HepG2 (cell line): ENCODE results near the gene TMCO6. TPM values are rescaled to one million over a fixed set of nuclear protein-coding genes. Genes with fewer than 3 reads are reported as not detected.

Experiments used
- ELK4 ChIP-seq: sonication (generic); formaldehyde crosslinking; IDR thresholded peaks from 2 replicates; pipeline ENCODE4 v1.9.0; 2021; ENCODE audit warnings: missing genetic modification reagents, borderline replicate concordance
- EP300 ChIP-seq, 3 experiments: sonication (generic) in 1 of 3; formaldehyde crosslinking in 1 of 3; IDR thresholded peaks; 2 replicates each; pipeline versions ENCODE4 v1.5.1 to v1.6.1; 2011 to 2020; ENCODE audit warnings: low read depth in 2 of 3, low read length in 2 of 3, borderline replicate concordance in 1 of 3, improper control_type of control experiment in 1 of 3, mild to moderate bottlenecking in 1 of 3, missing genetic modification reagents in 1 of 3, moderate library complexity in 1 of 3
- FOXP4 ChIP-seq: sonication (generic); formaldehyde crosslinking; IDR thresholded peaks from 2 replicates; pipeline ENCODE4 v1.4.0; 2020; ENCODE audit warnings: missing genetic modification reagents
- GABPA ChIP-seq, 2 experiments: IDR thresholded peaks; 2 replicates each; pipeline ENCODE4 v1.6.1; 2011 to 2016; ENCODE audit warnings: low read depth in 2 of 2, low read length in 1 of 2, missing biosample characterization in 1 of 2, missing genetic modification characterization in 1 of 2
- GATAD2A ChIP-seq: IDR thresholded peaks from 2 replicates; pipeline ENCODE4 v1.6.1; 2016
- HNF4A ChIP-seq: sonication (generic); formaldehyde crosslinking; IDR thresholded peaks from 2 replicates; pipeline ENCODE4 v1.4.0; 2020; ENCODE audit warnings: missing genetic modification reagents
- HOXA3 ChIP-seq: sonication (generic); formaldehyde crosslinking; IDR thresholded peaks from 2 replicates; pipeline ENCODE4 v1.5.0; 2020; ENCODE audit warnings: missing genetic modification reagents
- IRF9 ChIP-seq: sonication (generic); formaldehyde crosslinking; IDR thresholded peaks from 2 replicates; pipeline ENCODE4 v1.8.0; 2022; ENCODE audit warnings: missing genetic modification reagents, mild to moderate bottlenecking, borderline replicate concordance
- MAX ChIP-seq: IDR thresholded peaks from 2 replicates; pipeline ENCODE4 v1.6.1; 2012; ENCODE audit warnings: inconsistent platforms
- NR2F1 ChIP-seq, 2 experiments: fragments of 450-650 bp in 1 of 2; formaldehyde crosslinking in 1 of 2; IDR thresholded peaks; 2 replicates each; pipeline versions ENCODE4 v1.5.0 to v1.6.1; 2016 to 2020; ENCODE audit warnings: mild to moderate bottlenecking in 1 of 2, missing compliant biosample characterization in 1 of 2, missing genetic modification reagents in 1 of 2, moderate library complexity in 1 of 2
- NR2F6 ChIP-seq, 2 experiments: IDR thresholded peaks; 2 replicates each; pipeline ENCODE4 v1.6.1; 2016; ENCODE audit warnings: antibody characterized with exemption in 1 of 2, mild to moderate bottlenecking in 1 of 2
- PCBP2 ChIP-seq: fragments of 200-400 bp; formaldehyde crosslinking; optimal IDR thresholded peaks from 2 replicates; pipeline ENCODE3; 2018; ENCODE audit warnings: low read length, low read depth; ENCODE audit not compliant: poor library complexity, severe bottlenecking
- SOX6 ChIP-seq, 2 experiments: fragments of 450-650 bp in 1 of 2; sonication (generic) in 1 of 2; formaldehyde crosslinking in 1 of 2; IDR thresholded peaks; 2 replicates each; pipeline versions ENCODE4 v1.4.0 to v1.6.1; 2017 to 2020; ENCODE audit warnings: antibody characterized with exemption in 1 of 2, mild to moderate bottlenecking in 1 of 2, missing genetic modification reagents in 1 of 2
- SRSF1 ChIP-seq: fragments of 200-400 bp; formaldehyde crosslinking; optimal IDR thresholded peaks from 2 replicates; pipeline ENCODE3; 2017; ENCODE audit warnings: mild to moderate bottlenecking, low read depth, low read length, moderate library complexity
- ZMYM3 ChIP-seq: sonication (generic); formaldehyde crosslinking; IDR thresholded peaks from 2 replicates; pipeline ENCODE4 v1.5.1; 2020; ENCODE audit warnings: mild to moderate bottlenecking, missing genetic modification reagents
- ZNF282 ChIP-seq: fragments of 450-650 bp; IDR thresholded peaks from 2 replicates; pipeline ENCODE4 v1.6.1; 2018; ENCODE audit not compliant: partially characterized antibody
- ZNF337 ChIP-seq: sonication (generic); formaldehyde crosslinking; IDR thresholded peaks from 2 replicates; pipeline ENCODE4 v1.5.1; 2020; ENCODE audit warnings: missing genetic modification reagents, low read depth, mild to moderate bottlenecking, borderline replicate concordance
- ZNF546 ChIP-seq: sonication (generic); formaldehyde crosslinking; conservative IDR thresholded peaks from 2 replicates; pipeline ENCODE4 v1.8.1; 2023; ENCODE audit warnings: mild to moderate bottlenecking, missing genetic modification reagents
- ZNF547 ChIP-seq: sonication (generic); formaldehyde crosslinking; IDR thresholded peaks from 2 replicates; pipeline ENCODE4 v1.5.1; 2020; ENCODE audit warnings: mild to moderate bottlenecking, missing genetic modification reagents
- ZNF781 ChIP-seq: sonication (generic); formaldehyde crosslinking; IDR thresholded peaks from 2 replicates; pipeline ENCODE4 v1.5.1; 2020; ENCODE audit warnings: borderline replicate concordance, mild to moderate bottlenecking, missing genetic modification reagents; ENCODE audit errors: not compliant biosample characterization
- ZNF878 ChIP-seq: sonication (generic); formaldehyde crosslinking; IDR thresholded peaks from 2 replicates; pipeline ENCODE4 v1.8.1; 2023; ENCODE audit warnings: mild to moderate bottlenecking, missing genetic modification reagents, moderate library complexity
- ZSCAN20 ChIP-seq: sonication (generic); formaldehyde crosslinking; IDR thresholded peaks from 2 replicates; pipeline ENCODE4 v1.4.0; 2020; ENCODE audit warnings: missing genetic modification reagents, mild to moderate bottlenecking, borderline replicate concordance
- polyA plus RNA-seq, 8 experiments: library from polyadenylated mRNA; depleted of rRNA in 3 of 8; stranded (reverse) in 7 of 8; unstranded in 1 of 8; fragments of >200 nt; fragmentation: Illumina TruSeq in 4 of 8; extraction: Trizol in 4 of 8; gene quantifications; 2 replicates each; pipeline versions ENCODE4 v1.2.1 to v1.2.3, GENCODE V29; 2011 to 2016; ENCODE audit warnings: low read depth in 4 of 8, missing spikeins in 1 of 8, mixed read lengths in 1 of 8; ENCODE audit not compliant: insufficient read depth in 1 of 8
- total RNA-seq, 5 experiments: library from RNA; depleted of rRNA; stranded (reverse); fragments of >200 nt; fragmentation: Illumina TruSeq; extraction: Trizol; gene quantifications; 2 replicates each; pipeline ENCODE4 v1.2.3, GENCODE V29; 2016; ENCODE audit warnings: low read depth in 1 of 5

TMCO6 gene
- total and polyA plus RNA-seq, 2 of the 13 experiments (the other 11 are each of a cell fraction or from before 2014, with no cell fraction given), result 16.6 to 28.2 TPM

- TF ChIP-seq NR2F6 (IDR thresholded peaks at IDR 0.05) (0 out of 2 replicates have a peak, but pooled peaks have one; percentile 30), NR2F6 (CRISPR knock-in tag; IDR thresholded peaks at IDR 0.05) (no peak), ZNF547 (CRISPR knock-in tag) (no peak), ZMYM3 (no peak; the same call in 1 of the 2 replicates), FOXP4 (CRISPR knock-in tag) (peak; percentile 38; the same call in 1 of the 2 replicates), ZNF546 (CRISPR knock-in tag) (0 out of 2 replicates have a peak, but pooled peaks have one; percentile 45), ZSCAN20 (CRISPR knock-in tag) (no peak), PCBP2 (no peak), SOX6 (IDR thresholded peaks at IDR 0.05) (no peak), SOX6 (CRISPR knock-in tag; IDR thresholded peaks at IDR 0.05) (peak; percentile 8; the same call in 1 of the 2 replicates), ZNF337 (CRISPR knock-in tag) (no peak), ZNF781 (CRISPR knock-in tag) (no peak), SRSF1 (no peak), MAX (0 out of 2 replicates have a peak, but pooled peaks have one; percentile 11), GATAD2A (CRISPR knock-in tag) (peak; percentile 51; the same call in 1 of the 2 replicates), GABPA (IDR thresholded peaks at IDR 0.05; ENCODE audit: low read depth, low read length) (no peak), GABPA (CRISPR knock-in tag; IDR thresholded peaks at IDR 0.05; ENCODE audit: low read depth) (0 out of 2 replicates have a peak, but pooled peaks have one; percentile 13), EP300 (IDR thresholded peaks at IDR 0.05; ENCODE audit: low read depth in 2 of 2, low read length in 2 of 2) (peak in 1 of 2 experiments; percentile 76; a peak in 1 of 4 replicates), EP300 (CRISPR knock-in tag; IDR thresholded peaks at IDR 0.05; ENCODE audit: borderline replicate concordance) (no peak), ZNF282 (no peak), ELK4 (CRISPR knock-in tag) (no peak), NR2F1 (CRISPR knock-in tag; IDR thresholded peaks at IDR 0.05) (no peak), IRF9 (CRISPR knock-in tag) (no peak), ZNF878 (CRISPR knock-in tag) (peak; percentile 50; the same call in 1 of the 2 replicates), HNF4A (CRISPR knock-in tag) (peak; percentile 83), HOXA3 (CRISPR knock-in tag) (peak; percentile 24; the same call in 1 of the 2 replicates)
Measured at GRCh38 chr5:140635291-140636257, 3.7 kb upstream of the TMCO6 start (continued).
